Measurements from ENCODE around the gene ANKS1A. TPM values are rescaled to one million over a fixed set of nuclear protein-coding genes. Genes with fewer than 3 reads are reported as not detected.

The ANKS1A gene
- total RNA-seq, 2 experiments from 2014 or later: 7.4 to 9.1 TPM

DNA sequence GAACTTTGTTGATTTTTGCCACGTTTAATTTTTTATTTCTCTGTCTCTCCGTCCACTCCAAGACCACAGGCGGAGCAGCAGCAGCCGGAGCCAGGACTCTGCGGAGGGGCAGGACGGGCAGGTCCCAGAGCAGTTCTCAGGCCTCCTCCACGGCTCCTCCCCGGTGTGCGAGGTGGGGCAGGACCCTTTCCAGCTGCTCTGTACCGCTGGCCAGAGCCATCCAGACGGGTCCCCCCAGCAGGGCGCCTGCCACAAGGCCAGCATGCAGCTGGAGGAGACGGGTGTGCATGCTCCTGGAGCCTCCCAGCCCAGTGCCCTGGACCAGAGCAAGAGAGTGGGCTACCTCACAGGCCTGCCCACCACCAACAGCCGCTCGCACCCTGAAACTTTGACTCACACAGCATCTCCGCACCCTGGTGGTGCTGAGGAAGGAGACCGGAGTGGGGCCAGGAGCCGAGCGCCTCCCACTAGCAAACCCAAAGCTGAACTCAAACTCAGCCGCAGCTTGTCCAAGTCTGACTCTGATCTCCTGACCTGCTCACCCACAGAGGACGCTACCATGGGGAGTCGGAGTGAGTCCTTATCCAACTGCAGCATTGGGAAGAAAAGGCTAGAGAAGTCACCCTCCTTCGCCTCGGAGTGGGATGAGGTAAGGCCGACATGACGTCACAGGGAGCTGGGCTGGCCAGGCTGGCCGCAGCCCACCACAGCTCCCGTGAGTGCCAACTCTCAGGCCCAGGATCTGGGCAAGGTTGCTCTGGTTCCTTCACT is 128.5 kb downstream of the ANKS1A start:
- Mint-ChIP-seq H3K27me3 (no peaks in the 10 kb centered on the region), H3K36me3 (ENCODE audit: low read depth) (peaks cover 20% of the 10 kb centered on the region), H3K4me1 (no peaks in the 10 kb centered on the region), H3K9me3 (ENCODE audit: low read depth) (no peaks in the 10 kb centered on the region), H3K4me3 (no peak overlapping the region), H3K27ac (no peak overlapping the region)
- CTCF ChIA-PET: interaction anchor here (1.0 kb wide), 1 partner anchor 122 kb away, joined by 4 read pairs; no protein-coding TSS in a partner anchor
- intact Hi-C loops (cut with DNase I, micrococcal nuclease): no loop called here
- DNase-seq (no peak), ATAC-seq (no peak)
- POLR2A ChIA-PET: no interaction called here

DNA sequence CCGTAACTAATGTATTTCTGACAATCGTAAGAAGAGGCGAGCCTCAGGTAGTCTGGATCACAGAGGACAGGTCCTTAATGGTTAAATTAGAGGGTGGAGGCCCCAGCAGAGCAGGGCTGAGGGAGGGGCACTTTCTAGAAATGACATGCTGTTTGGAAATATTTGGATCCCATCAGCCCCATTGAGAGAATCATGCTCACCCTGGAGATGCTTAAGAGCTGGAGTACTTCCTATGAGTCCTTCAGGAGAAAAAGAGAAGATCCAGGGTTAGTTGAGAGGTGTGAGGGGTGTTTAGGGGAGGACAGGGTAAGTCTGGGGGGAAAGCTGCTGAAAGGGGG is 129.1 kb downstream of the ANKS1A start:
- Mint-ChIP-seq H3K4me1 (no peaks in the 10 kb centered on the region), H3K36me3 (ENCODE audit: low read depth) (peaks cover 20% of the 10 kb centered on the region), H3K27ac (no peak overlapping the region), H3K9me3 (ENCODE audit: low read depth) (no peaks in the 10 kb centered on the region), H3K4me3 (no peak overlapping the region), H3K27me3 (no peaks in the 10 kb centered on the region)
- POLR2A ChIA-PET: no interaction called here
- DNase-seq (no peak), ATAC-seq (no peak)
- CTCF ChIA-PET: interaction anchor here (0.6 to 1.3 kb wide), 3 partner anchors 68 to 151 kb away, joined by 3 to 4 read pairs (median 4); no protein-coding TSS in a partner anchor
- intact Hi-C loops (cut with DNase I, micrococcal nuclease): no loop called here

DNA sequence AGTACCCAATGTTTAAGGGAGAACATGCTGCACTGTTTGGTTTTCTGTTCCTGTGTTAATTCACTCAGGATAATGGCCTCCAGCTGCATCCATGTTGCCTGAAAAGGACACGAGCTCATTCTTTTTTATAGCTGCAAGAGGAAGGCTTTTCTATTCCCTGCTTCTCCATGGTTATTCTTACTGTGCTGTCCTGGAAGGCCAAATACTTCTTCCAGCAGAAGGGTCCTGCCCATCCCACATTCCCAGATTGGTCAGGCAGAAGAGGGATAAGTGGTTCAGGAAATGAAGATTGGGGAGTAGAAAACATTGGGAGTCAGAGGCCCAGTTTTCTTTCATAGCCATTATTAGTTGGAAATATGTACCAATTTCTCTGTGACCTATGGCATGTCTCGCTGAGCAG is 129.7 kb downstream of the ANKS1A start:
- Mint-ChIP-seq H3K4me1 (no peaks in the 10 kb centered on the region), H3K27me3 (no peaks in the 10 kb centered on the region), H3K4me3 (no peak overlapping the region), H3K27ac (no peak overlapping the region), H3K9me3 (ENCODE audit: low read depth) (no peaks in the 10 kb centered on the region), H3K36me3 (ENCODE audit: low read depth) (peaks cover 20% of the 10 kb centered on the region)
- no peak for ATAC-seq
- POLR2A ChIA-PET: interaction anchor here (0.6 kb wide), 1 partner anchor 29 kb away, joined by 3 read pairs; no protein-coding TSS in a partner anchor
- no peak for DNase-seq
- intact Hi-C loops (cut with DNase I, micrococcal nuclease): no loop called here
- CTCF ChIA-PET: interaction anchor here (0.6 to 1.3 kb wide), 4 partner anchors 24 to 150 kb away, joined by 3 to 4 read pairs (median 4); no protein-coding TSS in a partner anchor

DNA sequence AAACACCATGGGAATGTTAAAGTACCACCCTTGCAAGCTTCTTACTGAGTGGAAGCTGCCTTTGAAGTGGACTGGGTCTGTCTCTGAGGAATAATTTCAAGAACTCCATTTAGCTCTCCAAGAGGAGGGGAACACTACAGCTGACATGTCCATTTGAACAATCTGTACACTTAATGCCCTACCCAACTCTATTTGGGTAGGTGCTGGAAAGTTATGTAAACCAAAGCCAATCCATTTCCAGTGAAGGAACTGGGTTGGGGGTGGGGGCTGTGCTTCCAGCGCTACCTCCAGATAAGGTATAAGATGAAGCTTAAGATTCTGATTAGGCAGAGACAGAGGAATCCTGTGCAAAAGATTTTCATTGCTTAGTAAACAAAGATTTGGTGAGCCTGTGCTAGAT is 130.1 kb downstream of the ANKS1A start:
- ATAC-seq (no peak), DNase-seq (no peak)
- intact Hi-C loops (cut with DNase I, micrococcal nuclease): no loop called here
- POLR2A ChIA-PET: interaction anchor here (0.6 kb wide), 1 partner anchor 30 kb away, joined by 3 read pairs; no protein-coding TSS in a partner anchor
- no peak overlapping the region for H3K4me3 Mint-ChIP-seq
- no peaks in the 10 kb centered on the region for H3K9me3 Mint-ChIP-seq (ENCODE audit: low read depth)
- CTCF ChIA-PET: interaction anchor here (0.8 to 1.3 kb wide), 3 partner anchors 9 to 69 kb away, joined by 3 to 4 read pairs (median 3); no protein-coding TSS in a partner anchor
- no peaks in the 10 kb centered on the region for H3K4me1 Mint-ChIP-seq
- H3K36me3 Mint-ChIP-seq (ENCODE audit: low read depth): peaks cover 20% of the 10 kb centered on the region
- no peak overlapping the region for H3K27ac Mint-ChIP-seq
- H3K27me3 Mint-ChIP-seq: no peaks in the 10 kb centered on the region

DNA sequence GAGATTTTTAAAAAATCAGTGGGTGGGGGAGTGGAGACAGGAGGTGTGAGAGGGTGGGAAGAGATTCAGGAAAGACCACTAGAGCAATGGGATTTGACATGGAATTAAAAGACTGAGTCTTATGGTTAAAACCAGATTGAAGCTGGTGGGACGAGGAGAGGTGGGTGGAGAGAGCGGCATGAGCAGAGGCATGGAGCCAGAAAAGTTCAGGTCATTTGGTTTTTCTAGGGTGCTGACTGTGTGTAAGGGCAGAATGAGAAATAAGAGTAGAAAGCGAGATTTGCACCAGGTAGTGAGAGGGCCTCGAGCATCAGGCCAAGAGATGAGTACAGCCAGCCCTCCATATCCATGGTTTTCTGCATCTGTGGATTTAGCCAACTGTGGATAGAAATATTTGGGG is 130.8 kb downstream of the ANKS1A start:
- POLR2A ChIA-PET: no interaction called here
- no peak for ATAC-seq

DNA sequence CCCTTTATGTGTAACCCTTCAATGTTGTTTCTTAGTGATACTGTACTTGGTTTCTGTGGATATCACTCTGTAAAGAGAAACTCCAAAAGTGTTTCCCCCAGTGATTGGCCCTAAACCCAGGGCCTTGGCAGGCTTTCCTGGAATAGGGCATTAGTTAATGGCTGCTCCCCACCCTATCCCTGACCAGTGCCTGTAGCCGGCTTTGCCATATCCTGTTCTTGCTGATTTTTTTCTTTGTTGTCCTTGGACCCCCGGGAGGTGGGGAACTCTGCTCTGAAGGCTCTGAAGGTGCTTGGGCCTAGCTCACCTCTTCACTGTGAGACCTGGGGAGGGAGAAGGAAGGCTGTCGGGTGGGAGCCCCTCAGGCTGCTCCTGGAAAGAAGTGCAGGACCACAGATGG is 131.9 kb downstream of the ANKS1A start:
- no peak overlapping the region for H3K4me3 Mint-ChIP-seq
- no peak overlapping the region for H3K27ac Mint-ChIP-seq
- H3K9me3 Mint-ChIP-seq (ENCODE audit: low read depth): no peaks in the 10 kb centered on the region
- intact Hi-C loops (cut with DNase I, micrococcal nuclease): no loop called here
- no peaks in the 10 kb centered on the region for H3K4me1 Mint-ChIP-seq
- H3K36me3 Mint-ChIP-seq (ENCODE audit: low read depth): peaks cover 20% of the 10 kb centered on the region
- ChIA-PET CTCF (interaction anchor here (1.4 kb wide), 1 partner anchor 220 kb away, joined by 4 read pairs; no protein-coding TSS in a partner anchor), POLR2A (no interaction called here)
- ATAC-seq (no peak), DNase-seq (no peak)
- no peaks in the 10 kb centered on the region for H3K27me3 Mint-ChIP-seq

More for the DNA sequence above, 130.8 kb downstream of the ANKS1A start:
- no peak overlapping the region for H3K27ac Mint-ChIP-seq
- CTCF ChIA-PET: interaction anchor here (0.8 to 1.2 kb wide), 2 partner anchors 8 to 25 kb away, joined by 3 to 4 read pairs; no protein-coding TSS in a partner anchor
- DNase-seq: no peak
- intact Hi-C loops (cut with DNase I, micrococcal nuclease): no loop called here
- peaks cover 20% of the 10 kb centered on the region for H3K36me3 Mint-ChIP-seq (ENCODE audit: low read depth)
- H3K9me3 Mint-ChIP-seq (ENCODE audit: low read depth): no peaks in the 10 kb centered on the region
- H3K4me3 Mint-ChIP-seq: no peak overlapping the region
- no peaks in the 10 kb centered on the region for H3K27me3 Mint-ChIP-seq
- no peaks in the 10 kb centered on the region for H3K4me1 Mint-ChIP-seq

DNA sequence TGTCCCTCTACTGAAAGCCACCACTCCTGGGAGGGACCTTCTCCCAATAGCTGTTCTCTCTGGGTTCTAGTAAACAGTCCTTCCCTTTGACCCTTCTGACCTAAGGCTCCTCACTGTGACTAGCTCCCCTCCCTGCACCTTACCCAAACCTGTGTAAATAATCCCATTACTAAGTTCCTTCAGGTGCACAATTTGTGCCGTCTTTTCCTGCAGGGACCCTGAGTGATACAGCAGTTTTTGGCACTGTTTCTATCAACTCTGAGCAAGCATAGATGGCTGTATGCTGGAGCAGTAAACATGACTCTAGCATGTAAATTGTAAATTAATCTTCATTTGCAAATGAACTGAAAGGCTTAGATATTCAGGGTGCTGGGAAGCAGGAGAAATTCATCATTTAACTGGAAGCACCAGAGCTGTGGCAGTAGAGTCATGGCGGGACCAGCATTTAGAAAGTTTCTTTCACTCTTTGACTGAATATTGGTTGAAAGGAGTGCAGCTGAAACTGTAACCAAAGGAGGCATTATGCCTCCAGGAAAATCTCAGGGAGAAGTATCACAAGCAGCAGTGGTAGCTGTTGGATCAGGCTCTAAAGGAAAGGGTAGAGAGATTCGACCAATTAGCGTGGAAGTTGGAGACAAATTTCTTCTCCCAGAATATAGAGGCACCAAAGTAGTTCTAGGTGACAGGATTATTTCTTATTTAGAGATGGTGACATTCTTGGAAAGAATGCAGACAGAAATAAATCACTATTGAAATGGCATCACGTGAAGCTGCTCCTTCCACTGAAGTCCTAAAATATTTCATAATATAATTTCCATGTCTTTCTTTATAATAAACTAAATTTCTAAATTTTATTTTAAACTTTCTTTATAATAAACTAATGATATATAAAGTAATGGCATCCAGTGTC is 134.3 kb downstream of the ANKS1A start:
- Mint-ChIP-seq H3K4me1 (no peaks in the 10 kb centered on the region), H3K27ac (no peak overlapping the region), H3K4me3 (no peak overlapping the region), H3K36me3 (ENCODE audit: low read depth) (peaks cover 12% of the 10 kb centered on the region), H3K27me3 (no peaks in the 10 kb centered on the region), H3K9me3 (ENCODE audit: low read depth) (no peaks in the 10 kb centered on the region)
- ChIA-PET CTCF (interaction anchor here (0.6 to 1.3 kb wide), 2 partner anchors 28 to 763 kb away, joined by 3 read pairs; no protein-coding TSS in a partner anchor), POLR2A (no interaction called here)
- intact Hi-C loops (cut with DNase I, micrococcal nuclease): no loop called here
- no peak for ATAC-seq
- DNase-seq: no peak

DNA sequence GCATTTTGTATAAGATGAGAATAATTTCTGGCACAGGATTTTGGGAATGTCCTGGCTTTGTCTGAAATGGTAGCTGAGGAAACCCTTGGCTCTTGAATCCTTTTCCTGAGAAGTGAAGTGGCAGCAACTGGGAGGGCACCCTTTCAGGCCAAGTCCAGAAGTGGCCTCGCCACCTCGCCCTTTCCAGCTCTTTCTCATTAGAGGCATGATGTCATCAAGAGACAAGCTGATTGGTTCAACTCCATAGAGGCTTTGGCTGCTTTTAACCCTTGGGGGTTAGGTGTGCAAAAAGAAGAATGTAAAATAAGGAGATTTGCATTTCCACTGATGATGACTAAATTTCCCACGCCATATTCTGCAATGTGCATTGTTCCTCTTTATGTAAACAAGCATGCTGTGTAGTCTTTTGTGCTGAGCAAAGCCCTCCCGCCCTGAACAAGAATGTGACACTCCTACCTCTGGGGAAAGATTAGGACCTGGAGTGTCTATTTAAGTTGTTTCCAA is 135.5 kb downstream of the ANKS1A start:
- DNase-seq (no peak), ATAC-seq (no peak)
- Mint-ChIP-seq H3K27me3 (no peaks in the 10 kb centered on the region), H3K36me3 (ENCODE audit: low read depth) (peaks cover 5% of the 10 kb centered on the region), H3K9me3 (ENCODE audit: low read depth) (no peaks in the 10 kb centered on the region), H3K27ac (no peak overlapping the region), H3K4me3 (no peak overlapping the region), H3K4me1 (no peaks in the 10 kb centered on the region)
- POLR2A ChIA-PET: no interaction called here
- intact Hi-C loops (cut with DNase I, micrococcal nuclease): no loop called here
- CTCF ChIA-PET: interaction anchor here (1.3 kb wide), 1 partner anchor 764 kb away, joined by 3 read pairs; no protein-coding TSS in a partner anchor

DNA sequence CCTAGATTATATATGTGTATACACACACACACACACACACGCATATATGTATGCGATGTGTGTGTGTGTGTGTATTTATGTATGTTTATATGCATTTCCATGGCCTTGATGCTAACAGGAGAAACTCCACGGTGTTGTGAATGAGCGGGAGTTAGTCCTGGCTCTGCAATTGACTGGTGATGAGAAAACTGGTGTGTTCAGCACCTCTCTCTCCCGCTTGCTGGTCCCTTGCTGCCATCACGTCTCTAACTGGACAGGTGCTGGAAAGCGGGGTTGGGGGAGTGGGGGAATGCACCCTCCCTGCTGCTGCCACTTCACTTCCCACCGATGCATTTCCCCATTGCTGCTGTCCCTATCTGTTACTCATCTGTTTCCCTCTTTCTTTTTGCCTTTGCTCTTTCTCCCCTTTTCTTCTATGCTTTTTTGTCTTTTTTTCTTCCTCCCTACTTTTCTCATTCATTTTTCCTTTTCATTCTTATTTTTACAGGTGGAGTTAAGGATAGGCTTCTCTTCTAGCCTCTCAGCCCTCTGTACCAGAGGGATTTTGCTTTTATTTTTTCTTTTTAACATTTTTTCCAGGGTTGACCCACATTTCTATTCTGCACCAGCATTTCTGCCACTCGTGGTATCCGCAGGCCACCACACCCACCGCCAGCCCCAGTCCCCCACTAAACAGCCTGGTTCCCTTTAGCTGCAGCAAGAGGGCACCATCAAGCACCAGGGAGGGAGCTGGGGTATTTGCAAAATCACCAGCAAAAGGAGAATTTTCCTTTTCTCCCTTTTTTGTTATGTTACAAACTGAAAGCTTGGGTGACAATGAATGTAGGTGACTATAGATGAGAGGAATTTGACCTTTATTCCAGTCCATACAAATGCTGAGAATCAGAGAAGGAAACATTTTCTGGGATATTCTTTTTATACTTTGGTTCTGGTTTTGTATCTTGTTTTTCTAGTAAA is 136.5 kb downstream of the ANKS1A start:
- H3K9me3 Mint-ChIP-seq (ENCODE audit: low read depth): no peaks in the 10 kb centered on the region
- DNase-seq (no peak), ATAC-seq (no peak)
- intact Hi-C loops (cut with DNase I, micrococcal nuclease): no loop called here
- CTCF ChIA-PET: interaction anchor here (0.6 kb wide), 1 partner anchor 14 kb away, joined by 4 read pairs; no protein-coding TSS in a partner anchor
- peaks cover 1% of the 10 kb centered on the region for H3K36me3 Mint-ChIP-seq (ENCODE audit: low read depth)
- no peak overlapping the region for H3K27ac Mint-ChIP-seq
- no peak overlapping the region for H3K4me3 Mint-ChIP-seq
- POLR2A ChIA-PET: no interaction called here
- H3K4me1 Mint-ChIP-seq: no peaks in the 10 kb centered on the region
- no peaks in the 10 kb centered on the region for H3K27me3 Mint-ChIP-seq

DNA sequence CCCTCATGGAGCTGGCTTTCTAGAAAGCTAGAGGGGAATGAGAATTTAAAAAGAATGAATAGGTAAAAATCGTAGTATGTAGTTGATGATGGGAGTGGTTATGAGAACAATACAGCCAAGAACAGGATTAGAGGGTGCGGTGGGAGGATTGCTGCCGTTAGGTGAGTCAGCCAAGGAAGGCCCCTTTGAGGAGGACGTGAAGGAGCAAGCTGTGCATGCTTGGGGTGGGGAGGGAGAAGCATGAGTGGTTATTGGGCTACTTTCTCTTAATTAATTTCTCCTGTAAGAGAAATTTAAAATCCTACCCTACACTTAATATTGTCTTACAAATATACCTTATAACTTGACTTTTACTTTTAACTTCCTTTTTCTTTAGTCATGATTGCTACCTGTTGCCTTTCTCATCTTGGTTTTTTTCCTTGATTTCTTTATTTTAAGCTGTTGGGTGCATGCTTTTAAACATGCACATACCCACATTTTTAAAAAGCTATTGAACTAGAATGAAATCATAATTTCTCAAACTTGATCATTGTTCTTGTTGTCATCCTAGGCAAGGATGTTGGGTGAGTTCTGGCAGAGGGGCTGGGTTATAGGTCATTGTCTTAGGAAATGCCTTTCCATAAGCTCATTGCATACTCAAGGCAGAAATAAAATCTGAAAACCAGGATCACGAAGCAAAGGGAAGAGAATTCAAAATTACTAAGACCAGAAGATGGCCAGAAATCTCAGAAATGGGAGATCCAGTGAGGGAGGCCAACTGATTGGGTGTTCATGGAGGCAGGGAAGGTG is 137.6 kb downstream of the ANKS1A start:
- DNase-seq (no peak), ATAC-seq (no peak)
- ChIA-PET POLR2A (no interaction called here), CTCF (interaction anchor here (1.1 to 1.7 kb wide), 2 partner anchors 39 to 113 kb away, joined by 3 to 4 read pairs; no protein-coding TSS in a partner anchor)
- no peaks in the 10 kb centered on the region for H3K9me3 Mint-ChIP-seq (ENCODE audit: low read depth)
- no peak overlapping the region for H3K4me3 Mint-ChIP-seq
- intact Hi-C loops (cut with DNase I, micrococcal nuclease): no loop called here
- H3K36me3 Mint-ChIP-seq (ENCODE audit: low read depth): peaks cover 1% of the 10 kb centered on the region
- H3K27me3 Mint-ChIP-seq: no peaks in the 10 kb centered on the region
- H3K4me1 Mint-ChIP-seq: no peaks in the 10 kb centered on the region
- H3K27ac Mint-ChIP-seq: no peak overlapping the region

Measured in activated CD4-positive, alpha-beta T cell treated with anti-CD3 and anti-CD28 coated beads for 36 hours (primary cell).